Peyer's patch (tissue), 4 donors: ENCODE results near the gene CDK17. TPM values are rescaled to one million over a fixed set of nuclear protein-coding genes. Genes with fewer than 3 reads are reported as not detected.

Source experiments
- DNase-seq, 3 donors: peaks; one replicate each; pipeline ENCODE4 v3.0.0-alpha.2; 2017 to 2019
- H3K27ac ChIP-seq, 4 donors: fragments of 200-600 bp; sonication (generic); one replicate each; pipeline ENCODE4 v1.5.1; 2016 to 2019
- H3K27me3 ChIP-seq, 2 donors: fragments of 200-600 bp; sonication (generic); one replicate each; pipeline ENCODE4 v1.5.1; 2019
- H3K36me3 ChIP-seq, 3 donors: fragments of 200-600 bp; sonication (generic); one replicate each; pipeline ENCODE4 v1.5.1; 2016 to 2019
- H3K4me1 ChIP-seq, 4 donors: fragments of 200-600 bp; sonication (generic); one replicate each; pipeline ENCODE4 v1.5.1; 2016 to 2019
- H3K4me3 ChIP-seq, 4 donors: fragments of 200-600 bp; sonication (generic); 1 replicate in 3 of 4; 2 replicates in 1 of 4; pipeline ENCODE4 v1.5.1; 2016 to 2019; ENCODE audit warnings: mild to moderate bottlenecking in 1 of 4
- H3K9me3 ChIP-seq, 4 donors: fragments of 200-600 bp; sonication (generic); one replicate each; pipeline ENCODE4 v1.5.1; 2016 to 2019; ENCODE audit warnings: mild to moderate bottlenecking in 1 of 4
- POLR2A ChIP-seq, 2 donors: fragments of 450-650 bp; IDR thresholded peaks; one replicate each; pipeline ENCODE4 v1.5.1; 2017; ENCODE audit warnings: antibody characterized with exemption in 2 of 2, mild to moderate bottlenecking in 2 of 2, moderate library complexity in 2 of 2
- total RNA-seq, 4 donors: library from RNA; depleted of rRNA; stranded (reverse); fragments of >200 nt; gene quantifications; one replicate each; pipeline ENCODE4 v1.1.0, GENCODE V29; 2016
- TF ChIP-seq, protein P1 (sequence below), 6 experiments: fragments of 450-650 bp in 4 of 6; fragments of 200-600 bp in 2 of 6; sonication (generic) in 1 of 6; IDR thresholded peaks; one replicate each; pipeline ENCODE4 v1.5.1; 2017 to 2019; ENCODE audit warnings: antibody characterized with exemption in 6 of 6, mild to moderate bottlenecking in 3 of 6, moderate library complexity in 1 of 6

The CDK17 gene
- total RNA-seq, 4 donors from 2014 or later, result 41.2 to 126 (median 45.7) TPM

DNA sequence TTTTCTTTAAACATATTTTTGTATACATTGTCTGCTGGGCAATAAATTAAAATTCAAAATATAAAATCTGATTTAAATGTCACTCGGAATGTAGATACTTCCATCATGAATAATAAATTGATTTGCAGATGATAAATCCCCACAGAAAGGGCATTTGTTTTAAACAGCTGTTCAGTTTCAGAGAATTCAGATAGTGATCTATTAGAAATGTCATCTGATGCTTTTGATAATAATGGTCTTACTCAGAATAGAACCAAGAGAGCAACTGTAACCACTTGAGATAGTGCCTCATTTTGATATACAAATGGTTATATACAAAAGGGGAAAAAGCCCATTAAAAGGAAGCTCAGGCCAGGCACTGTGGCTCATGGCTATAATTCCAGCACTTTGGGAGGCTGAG, 43.4 kb downstream of the CDK17 start:
- H3K4me1 ChIP-seq, result peaks cover 0 to 29% (median 0%) of the 10 kb centered on the region in 4 donors
- DNase-seq, result no peak
- TF ChIP-seq, protein P1, sequence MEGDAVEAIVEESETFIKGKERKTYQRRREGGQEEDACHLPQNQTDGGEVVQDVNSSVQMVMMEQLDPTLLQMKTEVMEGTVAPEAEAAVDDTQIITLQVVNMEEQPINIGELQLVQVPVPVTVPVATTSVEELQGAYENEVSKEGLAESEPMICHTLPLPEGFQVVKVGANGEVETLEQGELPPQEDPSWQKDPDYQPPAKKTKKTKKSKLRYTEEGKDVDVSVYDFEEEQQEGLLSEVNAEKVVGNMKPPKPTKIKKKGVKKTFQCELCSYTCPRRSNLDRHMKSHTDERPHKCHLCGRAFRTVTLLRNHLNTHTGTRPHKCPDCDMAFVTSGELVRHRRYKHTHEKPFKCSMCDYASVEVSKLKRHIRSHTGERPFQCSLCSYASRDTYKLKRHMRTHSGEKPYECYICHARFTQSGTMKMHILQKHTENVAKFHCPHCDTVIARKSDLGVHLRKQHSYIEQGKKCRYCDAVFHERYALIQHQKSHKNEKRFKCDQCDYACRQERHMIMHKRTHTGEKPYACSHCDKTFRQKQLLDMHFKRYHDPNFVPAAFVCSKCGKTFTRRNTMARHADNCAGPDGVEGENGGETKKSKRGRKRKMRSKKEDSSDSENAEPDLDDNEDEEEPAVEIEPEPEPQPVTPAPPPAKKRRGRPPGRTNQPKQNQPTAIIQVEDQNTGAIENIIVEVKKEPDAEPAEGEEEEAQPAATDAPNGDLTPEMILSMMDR (IDR thresholded peaks at IDR 0.05), result no peak
- no peak for TF ChIP-seq POLR2A (IDR thresholded peaks at IDR 0.05)
- H3K9me3 ChIP-seq, result no peaks in the 10 kb centered on the region
- H3K36me3 ChIP-seq, result no peaks in the 10 kb centered on the region
- no peak overlapping the region for H3K4me3 ChIP-seq
- H3K27ac ChIP-seq, result no peak overlapping the region
- no peaks in the 10 kb centered on the region for H3K27me3 ChIP-seq

DNA sequence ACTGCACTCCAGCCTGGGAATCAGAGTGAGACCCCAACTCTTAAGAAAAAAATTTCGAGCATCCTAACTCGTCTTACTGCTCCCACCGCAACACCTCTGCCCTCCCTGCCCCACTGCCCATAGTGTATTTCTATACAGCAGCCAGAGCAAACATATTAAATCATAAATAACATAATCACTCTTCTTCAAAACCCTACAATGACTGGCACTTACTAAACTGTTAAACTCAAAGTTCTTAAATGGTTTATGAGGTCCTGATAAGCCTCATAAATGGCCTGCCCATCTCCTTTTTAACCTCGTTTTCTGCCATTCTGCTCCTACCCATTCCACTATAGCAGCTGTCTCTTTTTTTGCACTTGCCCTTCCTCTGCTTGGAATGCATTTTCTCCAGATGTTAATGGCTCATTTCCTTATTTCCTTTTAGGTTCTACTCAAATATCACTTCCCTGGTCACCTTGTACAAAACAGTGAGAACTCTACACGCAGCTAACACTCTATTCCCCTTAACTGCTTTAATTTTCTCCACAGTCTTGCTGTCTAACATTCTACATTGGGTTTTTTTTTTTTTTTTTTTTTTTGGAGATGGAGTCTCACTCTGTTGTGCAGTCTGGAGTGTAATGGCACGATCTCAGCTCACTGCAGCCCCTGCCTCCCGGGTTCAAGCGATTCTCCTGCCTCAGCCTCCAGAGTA, 45.2 kb downstream of the CDK17 start:
- TF ChIP-seq, protein P1 (IDR thresholded peaks at IDR 0.05), result no peak
- TF ChIP-seq POLR2A (IDR thresholded peaks at IDR 0.05), result no peak
- Histone ChIP-seq H3K4me3 (no peak overlapping the region), H3K27ac (no peak overlapping the region), H3K27me3 (no peaks in the 10 kb centered on the region), H3K36me3 (no peaks in the 10 kb centered on the region), H3K4me1 (peaks cover 0 to 26% (median 0%) of the 10 kb centered on the region in 4 donors), H3K9me3 (no peaks in the 10 kb centered on the region)
- no peak for DNase-seq

DNA sequence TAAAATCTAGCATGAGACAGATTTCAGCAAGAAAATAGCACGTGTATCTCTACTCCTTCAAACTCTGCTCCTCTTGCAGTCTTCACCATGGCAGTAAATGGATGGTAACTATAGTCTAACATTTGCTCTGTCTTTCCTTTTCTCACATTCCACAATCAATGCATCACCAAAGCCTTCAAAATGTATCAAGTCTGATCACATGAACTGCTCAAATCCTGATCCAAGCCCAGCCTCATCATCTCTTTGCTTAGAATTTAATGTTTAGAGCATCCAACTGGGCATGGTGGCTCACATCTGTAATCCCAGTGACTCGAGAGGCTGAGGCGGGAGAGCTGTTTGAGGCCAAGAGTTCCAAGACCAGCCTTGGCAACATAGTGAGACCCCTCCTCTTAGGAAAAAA, 45.9 kb downstream of the CDK17 start:
- Histone ChIP-seq H3K27me3 (no peaks in the 10 kb centered on the region), H3K9me3 (no peaks in the 10 kb centered on the region), H3K4me1 (peaks cover 0 to 26% (median 0%) of the 10 kb centered on the region in 4 donors), H3K27ac (no peak overlapping the region), H3K36me3 (no peaks in the 10 kb centered on the region), H3K4me3 (no peak overlapping the region)
- DNase-seq, result no peak
- TF ChIP-seq POLR2A (IDR thresholded peaks at IDR 0.05), result no peak
- TF ChIP-seq, protein P1 (IDR thresholded peaks at IDR 0.05), result no peak

DNA sequence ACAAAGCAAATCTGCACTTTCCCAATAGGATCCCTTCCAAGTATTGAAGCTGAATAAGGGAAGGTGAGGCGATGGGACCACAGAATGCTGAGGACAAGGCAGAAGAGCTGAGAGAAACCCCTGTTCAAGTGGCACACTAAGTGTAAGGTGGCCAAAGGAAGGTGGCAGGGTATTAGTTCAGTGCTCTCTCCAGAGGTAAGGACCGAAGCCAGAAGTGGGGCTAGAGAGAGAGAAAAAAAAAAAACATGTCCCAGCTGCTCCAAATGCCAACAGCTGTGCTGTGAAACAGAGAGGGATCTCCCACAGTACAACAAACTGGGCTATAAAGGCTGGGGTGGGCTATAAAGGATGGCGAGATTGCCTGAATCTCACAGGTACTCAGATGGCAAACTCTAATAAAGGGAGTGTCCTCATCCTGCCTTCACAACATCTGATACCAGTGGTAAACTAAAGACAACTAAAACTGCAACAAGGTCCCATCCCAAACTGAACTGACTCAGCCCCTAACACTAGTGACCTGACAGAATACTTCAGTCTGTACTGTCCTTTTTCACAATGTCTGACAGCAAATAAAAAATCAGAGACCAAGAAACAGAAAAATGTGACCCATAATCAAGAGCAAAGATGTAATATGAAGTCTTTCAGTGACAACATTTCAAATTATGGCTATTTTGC, 47.9 kb downstream of the CDK17 start:
- Histone ChIP-seq H3K9me3 (no peaks in the 10 kb centered on the region), H3K27me3 (no peaks in the 10 kb centered on the region), H3K27ac (no peak overlapping the region), H3K4me3 (no peak overlapping the region), H3K36me3 (no peaks in the 10 kb centered on the region), H3K4me1 (peaks cover 0 to 34% (median 0%) of the 10 kb centered on the region in 4 donors)
- no peak for DNase-seq
- TF ChIP-seq, protein P1 (IDR thresholded peaks at IDR 0.05), result no peak
- no peak for TF ChIP-seq POLR2A (IDR thresholded peaks at IDR 0.05)

DNA sequence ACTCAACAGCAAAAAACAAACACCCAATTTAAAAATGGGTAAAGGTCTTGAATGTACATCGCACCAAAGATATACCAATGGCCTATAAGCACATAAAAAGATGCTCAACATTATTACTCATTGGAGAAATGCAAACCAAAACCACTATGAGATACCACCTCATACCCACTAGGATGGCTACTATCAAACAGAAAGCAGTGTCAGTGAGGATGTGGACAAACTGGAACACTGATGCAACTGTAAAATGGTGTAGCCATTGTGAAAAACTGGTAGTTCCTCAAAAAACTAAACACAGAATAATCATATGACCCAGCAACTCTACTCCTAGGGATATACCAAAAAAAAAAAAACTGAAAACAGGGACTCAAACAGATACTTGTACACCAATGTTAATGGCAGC, 49.3 kb downstream of the CDK17 start:
- H3K4me1 ChIP-seq, result peaks cover 0 to 34% (median 0%) of the 10 kb centered on the region in 4 donors
- H3K27ac ChIP-seq, result no peak overlapping the region
- no peaks in the 10 kb centered on the region for H3K27me3 ChIP-seq
- H3K36me3 ChIP-seq, result no peaks in the 10 kb centered on the region
- no peaks in the 10 kb centered on the region for H3K9me3 ChIP-seq
- no peak for DNase-seq
- H3K4me3 ChIP-seq, result no peak overlapping the region
- TF ChIP-seq, protein P1 (IDR thresholded peaks at IDR 0.05), result no peak
- no peak for TF ChIP-seq POLR2A (IDR thresholded peaks at IDR 0.05)
